Body of pancreas (tissue), 4 donors: ENCODE results near the gene BGN. TPM values are rescaled to one million over a fixed set of nuclear protein-coding genes. Genes with fewer than 3 reads are reported as not detected.

ENCODE experiments used
- ATAC-seq: fragments of 150-250 bp; one replicate; pipeline ENCODE4 v1.9.1; 2016
- DNase-seq, 4 donors: peaks; one replicate each; pipeline ENCODE4 v3.0.0-alpha.2; 2019
- H3K27ac ChIP-seq, 4 donors: fragments of 200-600 bp; sonication (generic); 1 replicate in 3 of 4; 2 replicates in 1 of 4; pipeline versions ENCODE4 v1.5.1 to v1.6.1; 2016 to 2019; ENCODE audit warnings: mild to moderate bottlenecking in 1 of 4, mixed read lengths in 1 of 4, moderate library complexity in 1 of 4
- H3K27me3 ChIP-seq, 2 donors: fragments of 200-600 bp; sonication (generic); one replicate each; pipeline ENCODE4 v1.6.0; 2016; ENCODE audit warnings: mild to moderate bottlenecking in 1 of 2
- H3K36me3 ChIP-seq, 2 donors: fragments of 200-600 bp; sonication (generic); replicated peaks in 1 of 2; 2 replicates each; pipeline ENCODE4 v1.5.1; 2016; ENCODE audit warnings: low read depth in 2 of 2; ENCODE audit not compliant: insufficient read depth in 1 of 2
- H3K4me1 ChIP-seq: fragments of 200-600 bp; sonication (generic); one replicate; pipeline ENCODE4 v1.6.0; 2016
- H3K4me3 ChIP-seq, 2 donors: fragments of 200-600 bp; sonication (generic); 1 replicate in 1 of 2; 2 replicates in 1 of 2; pipeline ENCODE4 v1.5.1; 2016 to 2019
- H3K9me3 ChIP-seq, 3 donors: fragments of 200-600 bp; sonication (generic); 1 replicate in 2 of 3; 2 replicates in 1 of 3; pipeline ENCODE4 v1.5.1; 2016
- POLR2A ChIP-seq, 3 donors: fragments of 450-650 bp; IDR thresholded peaks; one replicate each; pipeline ENCODE4 v1.6.1; 2016; ENCODE audit warnings: antibody characterized with exemption in 3 of 3, mild to moderate bottlenecking in 2 of 3
- WGBS, 2 donors: methylation state at CpG; one replicate each; pipeline ENCODE4 v1.1.5; 2017; 5-methylcytosine and 5-hydroxymethylcytosine counted together
- intact Hi-C: fragments of 100-400 bp; cut with DNase I; formaldehyde crosslinking; loops from one replicate; pipeline ENCODE4 v1.15.1; 2023
- total RNA-seq, 2 donors: library from RNA; depleted of rRNA; stranded (reverse); fragments of >200 nt; gene quantifications; one replicate each; pipeline ENCODE4 v1.1.0, GENCODE V29; 2016
- TF ChIP-seq, protein P1 (sequence below), 7 experiments: fragments of 450-650 bp in 4 of 7; fragments of 200-600 bp in 3 of 7; sonication (generic) in 3 of 7; IDR thresholded peaks; one replicate each; pipeline ENCODE4 v1.5.1; 2016 to 2019; ENCODE audit warnings: antibody characterized with exemption in 7 of 7

BGN gene
- total RNA-seq, 2 donors from 2014 or later, result 30.7 to 34.0 TPM

DNA sequence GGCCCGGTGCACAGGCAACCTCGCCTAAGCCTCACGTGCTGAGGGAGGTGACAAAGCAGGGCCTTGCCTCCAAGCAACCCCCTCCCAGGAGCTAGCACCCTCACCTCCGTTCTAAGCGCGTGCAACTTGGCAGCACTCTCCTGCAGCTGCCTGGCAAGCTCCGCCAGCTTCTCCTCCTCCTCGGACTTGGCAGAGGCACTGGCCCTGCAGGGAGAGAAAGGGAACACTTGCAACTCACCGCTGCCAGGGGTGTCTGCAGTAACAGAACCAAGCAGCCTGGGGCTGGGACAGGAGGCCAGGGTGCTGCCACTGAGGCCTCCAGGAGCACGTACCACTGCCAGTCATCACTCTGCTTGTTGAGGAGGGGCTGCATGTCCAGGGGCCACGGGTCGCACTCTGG is 38.6 kb upstream of the BGN start:
- Histone ChIP-seq H3K4me1 (no peaks in the 10 kb centered on the region), H3K27ac (no peak overlapping the region), H3K9me3 (no peaks in the 10 kb centered on the region), H3K27me3 (no peaks in the 10 kb centered on the region), H3K4me3 (no peak overlapping the region), H3K36me3 (no peaks in the 10 kb centered on the region)
- ATAC-seq (no peak), DNase-seq (no peak)
- intact Hi-C loops, result no loop called here
- no peak for TF ChIP-seq POLR2A (IDR thresholded peaks at IDR 0.05)
- TF ChIP-seq, protein P1, sequence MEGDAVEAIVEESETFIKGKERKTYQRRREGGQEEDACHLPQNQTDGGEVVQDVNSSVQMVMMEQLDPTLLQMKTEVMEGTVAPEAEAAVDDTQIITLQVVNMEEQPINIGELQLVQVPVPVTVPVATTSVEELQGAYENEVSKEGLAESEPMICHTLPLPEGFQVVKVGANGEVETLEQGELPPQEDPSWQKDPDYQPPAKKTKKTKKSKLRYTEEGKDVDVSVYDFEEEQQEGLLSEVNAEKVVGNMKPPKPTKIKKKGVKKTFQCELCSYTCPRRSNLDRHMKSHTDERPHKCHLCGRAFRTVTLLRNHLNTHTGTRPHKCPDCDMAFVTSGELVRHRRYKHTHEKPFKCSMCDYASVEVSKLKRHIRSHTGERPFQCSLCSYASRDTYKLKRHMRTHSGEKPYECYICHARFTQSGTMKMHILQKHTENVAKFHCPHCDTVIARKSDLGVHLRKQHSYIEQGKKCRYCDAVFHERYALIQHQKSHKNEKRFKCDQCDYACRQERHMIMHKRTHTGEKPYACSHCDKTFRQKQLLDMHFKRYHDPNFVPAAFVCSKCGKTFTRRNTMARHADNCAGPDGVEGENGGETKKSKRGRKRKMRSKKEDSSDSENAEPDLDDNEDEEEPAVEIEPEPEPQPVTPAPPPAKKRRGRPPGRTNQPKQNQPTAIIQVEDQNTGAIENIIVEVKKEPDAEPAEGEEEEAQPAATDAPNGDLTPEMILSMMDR (IDR thresholded peaks at IDR 0.05), result no peak
- WGBS, 2 donors, result 82 to 87% methylated on average over 2 to 11 of the region's 12 CpGs

DNA sequence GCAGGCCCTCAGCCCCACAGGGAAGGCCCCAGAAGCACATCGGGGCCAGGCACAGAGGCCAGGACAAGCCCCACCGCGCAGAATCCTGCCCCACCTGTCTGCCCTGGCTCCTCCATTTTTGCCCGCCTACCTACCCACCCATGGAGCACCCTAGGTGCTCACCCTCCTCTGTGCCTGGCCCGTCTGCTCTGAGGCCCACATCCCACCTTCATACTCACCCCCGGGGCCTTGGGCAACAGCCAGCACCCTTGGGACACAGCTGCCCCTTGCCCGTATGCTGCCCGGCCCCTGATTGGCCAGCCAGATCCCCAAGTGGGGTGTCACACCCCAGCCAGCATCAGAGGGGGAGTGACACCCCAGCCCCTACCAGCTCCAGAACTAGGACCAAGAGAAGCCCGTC is 38.1 kb upstream of the BGN start:
- H3K27me3 ChIP-seq, result no peaks in the 10 kb centered on the region
- H3K4me1 ChIP-seq, result no peaks in the 10 kb centered on the region
- ATAC-seq, result no peak

DNA sequence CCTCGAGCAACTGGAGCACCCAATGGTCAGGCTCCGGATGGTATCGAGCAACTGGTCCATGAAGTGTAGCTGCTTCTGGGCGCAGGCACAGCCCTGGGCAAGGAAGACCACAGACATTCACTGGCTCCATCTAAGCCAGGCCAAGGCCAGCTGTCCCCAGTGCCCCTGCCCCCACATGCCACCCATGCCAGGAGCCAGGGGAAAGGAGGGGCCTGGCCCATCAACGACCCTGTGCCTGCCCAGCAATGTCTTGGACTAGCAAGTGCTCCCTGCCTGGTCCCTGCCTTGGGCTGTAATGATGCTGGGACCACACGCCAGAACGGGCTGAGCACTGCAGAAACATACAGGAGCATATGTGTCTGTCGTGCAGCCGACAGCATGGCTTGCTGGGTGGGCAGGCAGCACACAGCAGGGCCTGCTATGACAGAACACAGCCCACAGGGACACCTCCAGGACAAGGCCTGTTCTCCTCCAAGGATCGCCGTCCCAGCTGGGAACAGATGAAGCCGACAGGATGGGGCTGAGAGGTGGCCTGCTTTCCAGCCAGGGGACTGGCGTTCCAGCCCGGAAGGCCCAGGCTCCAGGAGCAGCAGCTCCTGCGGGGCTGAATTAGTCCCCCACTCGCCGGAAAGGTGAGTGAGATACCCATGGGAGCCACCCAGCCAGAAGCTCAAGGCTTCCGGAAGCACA is 37.5 kb upstream of the BGN start:
- DNase-seq (no peak), ATAC-seq (no peak)
- intact Hi-C loops, result no loop called here
- Histone ChIP-seq H3K4me3 (no peak overlapping the region), H3K27ac (no peak overlapping the region), H3K9me3 (no peaks in the 10 kb centered on the region), H3K36me3 (no peaks in the 10 kb centered on the region), H3K27me3 (no peaks in the 10 kb centered on the region), H3K4me1 (no peaks in the 10 kb centered on the region)
- TF ChIP-seq, protein P1 (IDR thresholded peaks at IDR 0.05), result no peak
- TF ChIP-seq POLR2A (IDR thresholded peaks at IDR 0.05), result no peak
- 84% methylated on average over 6 of the region's 18 CpGs; no CpG with 5 or more reads in 1 of the 2 donors for WGBS, 2 donors

More for the DNA sequence above, 38.1 kb upstream of the BGN start:
- H3K36me3 ChIP-seq, result no peaks in the 10 kb centered on the region
- H3K27ac ChIP-seq, result no peak overlapping the region
- TF ChIP-seq, protein P1 (IDR thresholded peaks at IDR 0.05), result no peak
- TF ChIP-seq POLR2A (IDR thresholded peaks at IDR 0.05), result no peak
- WGBS, 2 donors, result 90% methylated on average over 3 of the region's 9 CpGs; no CpG with 5 or more reads in 1 of the 2 donors
- DNase-seq, result no peak
- intact Hi-C loops, result no loop called here
- H3K4me3 ChIP-seq, result no peak overlapping the region
- no peaks in the 10 kb centered on the region for H3K9me3 ChIP-seq

DNA sequence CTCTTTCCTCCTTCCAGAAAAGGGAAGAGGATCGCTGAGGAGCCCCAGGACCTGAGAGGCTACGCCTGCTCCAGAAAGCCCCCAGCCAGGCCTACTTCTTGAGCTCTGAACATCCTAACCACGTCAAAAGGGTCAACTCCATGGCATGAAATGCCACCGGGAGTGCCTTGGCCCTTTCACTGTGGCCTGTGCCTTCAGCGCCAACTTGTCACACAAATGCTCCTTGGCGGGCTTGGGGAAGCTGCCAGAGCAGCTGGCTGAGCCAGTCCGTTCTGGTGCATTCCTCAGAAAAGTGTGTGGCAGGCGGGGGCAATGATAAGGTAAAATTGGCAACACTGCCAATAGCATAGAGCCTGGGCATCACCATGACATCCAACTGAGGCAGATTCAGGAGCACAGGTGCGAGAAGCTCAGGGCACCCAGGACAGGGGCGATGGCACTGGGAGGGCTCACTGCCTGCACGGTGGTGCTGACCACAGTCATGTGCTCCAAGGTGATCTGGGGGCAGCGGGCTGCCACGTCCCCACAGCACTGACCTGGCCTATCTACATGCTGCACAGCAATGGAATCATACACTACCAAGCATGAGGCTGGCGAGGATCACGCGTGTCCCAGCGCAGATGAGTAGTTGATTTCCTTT is 36.8 kb upstream of the BGN start:
- intact Hi-C loops, result no loop called here
- Histone ChIP-seq H3K27ac (no peak overlapping the region), H3K9me3 (no peaks in the 10 kb centered on the region), H3K36me3 (no peaks in the 10 kb centered on the region), H3K4me1 (no peaks in the 10 kb centered on the region), H3K4me3 (no peak overlapping the region), H3K27me3 (no peaks in the 10 kb centered on the region)
- 91 to 96% methylated on average over 9 to 17 of the region's 17 CpGs for WGBS, 2 donors
- TF ChIP-seq, protein P1 (IDR thresholded peaks at IDR 0.05), result no peak
- TF ChIP-seq POLR2A (IDR thresholded peaks at IDR 0.05), result no peak
- DNase-seq (no peak), ATAC-seq (no peak)
